ENCODE data around the gene SFTA2. TPM values are rescaled to one million over a fixed set of nuclear protein-coding genes. Genes with fewer than 3 reads are reported as not detected.

Gene SFTA2
- total and polyA plus RNA-seq, 10 donors = 0.08 to 2.6 (median 0.47) TPM; not detected in 7

- peaks cover 0 to 56% (median 0%) of the 10 kb centered on the region in 7 donors for H3K27me3 ChIP-seq (replicated peaks in 1 of 7)
- intact Hi-C loops (cut with DNase I; ENCODE audit: low total_unique reads) = no loop called here
- DNase-seq = no peak
- 65 to 79% (median 72%) methylated on average over 2 of the region's 2 CpGs for WGBS, 5 donors
- peaks cover 0 to 20% (median 16%) of the 10 kb centered on the region in 6 donors for H3K4me1 ChIP-seq
- H3K4me3 ChIP-seq = no peak overlapping the region
- H3K36me3 ChIP-seq = no peaks in the 10 kb centered on the region
- TF ChIP-seq POLR2AphosphoS5 (IDR thresholded peaks at IDR 0.05) (no peak), CTCF (IDR thresholded peaks at IDR 0.05 in 8 of 11, conservative IDR thresholded peaks at IDR 0.05 in 3 of 11) (no peak), POLR2A (IDR thresholded peaks at IDR 0.05) (no peak)
- H3K9me3 ChIP-seq = no peaks in the 10 kb centered on the region
- H3K27ac ChIP-seq = no peak overlapping the region
Measured at GRCh38 chr6:30957716-30958115, 25.7 kb upstream of the SFTA2 start.

GRCh38 chr6:30955367-30956042 lies 23.5 kb upstream of the SFTA2 start:
- Histone ChIP-seq H3K27ac (peak overlapping the region; percentile 38 to 69 (median 58)), H3K4me1 (peaks cover 0 to 20% (median 16%) of the 10 kb centered on the region in 6 donors), H3K36me3 (no peaks in the 10 kb centered on the region), H3K9me3 (no peaks in the 10 kb centered on the region), H3K27me3 (replicated peaks in 1 of 7) (peaks cover 0 to 71% (median 0%) of the 10 kb centered on the region in 7 donors), H3K4me3 (peak overlapping the region; percentile 28 to 71 (median 39))
- peak; percentile 95 for DNase-seq
- intact Hi-C loops (cut with DNase I; ENCODE audit: low total_unique reads) = no loop called here
- TF ChIP-seq POLR2A (IDR thresholded peaks at IDR 0.05) = no peak
- peak; percentile 43 to 74 (median 69) for TF ChIP-seq POLR2AphosphoS5 (IDR thresholded peaks at IDR 0.05)
- no peak for TF ChIP-seq CTCF (IDR thresholded peaks at IDR 0.05 in 8 of 11, conservative IDR thresholded peaks at IDR 0.05 in 3 of 11)
- WGBS, 5 donors = 1 to 3% (median 2%) methylated on average over 39 to 46 of the region's 46 CpGs

GRCh38 chr6:30954631-30955366 lies 22.8 kb upstream of the SFTA2 start:
- H3K4me1 ChIP-seq = peaks cover 0 to 20% (median 16%) of the 10 kb centered on the region in 6 donors
- no peaks in the 10 kb centered on the region for H3K36me3 ChIP-seq
- H3K9me3 ChIP-seq = no peaks in the 10 kb centered on the region
- peak overlapping the region; percentile 28 to 71 (median 39) for H3K4me3 ChIP-seq
- DNase-seq = no peak
- intact Hi-C loops (cut with DNase I; ENCODE audit: low total_unique reads) = no loop called here
- TF ChIP-seq CTCF (IDR thresholded peaks at IDR 0.05 in 8 of 11, conservative IDR thresholded peaks at IDR 0.05 in 3 of 11) = no peak
- no peak for TF ChIP-seq POLR2AphosphoS5 (IDR thresholded peaks at IDR 0.05)
- TF ChIP-seq POLR2A (IDR thresholded peaks at IDR 0.05) = no peak
- 54 to 62% (median 61%) methylated on average over 9 of the region's 9 CpGs for WGBS, 5 donors
- H3K27ac ChIP-seq = peak overlapping the region; percentile 38 to 69 (median 58)
- peaks cover 0 to 71% (median 0%) of the 10 kb centered on the region in 7 donors for H3K27me3 ChIP-seq (replicated peaks in 1 of 7)

- TF ChIP-seq POLR2AphosphoS5 (IDR thresholded peaks at IDR 0.05) (no peak), CTCF (IDR thresholded peaks at IDR 0.05 in 8 of 11, conservative IDR thresholded peaks at IDR 0.05 in 3 of 11) (no peak), POLR2A (IDR thresholded peaks at IDR 0.05) (no peak)
- Histone ChIP-seq H3K27ac (no peak overlapping the region), H3K4me1 (peaks cover 0 to 20% (median 16%) of the 10 kb centered on the region in 6 donors), H3K27me3 (replicated peaks in 1 of 7) (peaks cover 0 to 51% (median 0%) of the 10 kb centered on the region in 7 donors), H3K9me3 (no peaks in the 10 kb centered on the region), H3K4me3 (no peak overlapping the region), H3K36me3 (no peaks in the 10 kb centered on the region)
- DNase-seq = no peak
- 66 to 75% (median 75%) methylated on average over 5 of the region's 5 CpGs for WGBS, 5 donors
- intact Hi-C loops (cut with DNase I; ENCODE audit: low total_unique reads) = no loop called here
Measured at GRCh38 chr6:30951907-30952469, 20.0 kb upstream of the SFTA2 start.

All from spleen (tissue), 11 donors.